HepG2 (cell line): ENCODE measurements around the gene CIAO3. TPM values are rescaled to one million over a fixed set of nuclear protein-coding genes. Genes with fewer than 3 reads are reported as not detected.

Experiments used
- FOXK1 ChIP-seq: sonication (generic); formaldehyde crosslinking; IDR thresholded peaks from 2 replicates; pipeline ENCODE4 v1.4.0; 2020; ENCODE audit warnings: low read depth, missing genetic modification reagents, borderline replicate concordance
- GPN1 ChIP-seq: sonication (generic); formaldehyde crosslinking; IDR thresholded peaks from 2 replicates; pipeline ENCODE4 v1.5.1; 2020; ENCODE audit warnings: missing genetic modification reagents, borderline replicate concordance
- GTF2F1 ChIP-seq: fragments of 150-350 bp; IDR thresholded peaks from 2 replicates; pipeline ENCODE4 v1.6.1; 2014; ENCODE audit warnings: low read length
- HNF4G ChIP-seq, 2 experiments: sonication (generic) in 1 of 2; formaldehyde crosslinking in 1 of 2; IDR thresholded peaks; 2 replicates each; pipeline versions ENCODE4 v1.4.0 to v1.6.1; 2011 to 2020; ENCODE audit warnings: borderline replicate concordance in 2 of 2, low read depth in 2 of 2, mild to moderate bottlenecking in 2 of 2, low read length in 1 of 2, missing genetic modification reagents in 1 of 2, moderate library complexity in 1 of 2
- HOXA3 ChIP-seq: sonication (generic); formaldehyde crosslinking; IDR thresholded peaks from 2 replicates; pipeline ENCODE4 v1.5.0; 2020; ENCODE audit warnings: missing genetic modification reagents
- IKZF1 ChIP-seq: fragments of 450-650 bp; IDR thresholded peaks from 2 replicates; pipeline ENCODE4 v1.7.1; 2016
- IRF9 ChIP-seq: sonication (generic); formaldehyde crosslinking; IDR thresholded peaks from 2 replicates; pipeline ENCODE4 v1.8.0; 2022; ENCODE audit warnings: missing genetic modification reagents, mild to moderate bottlenecking, borderline replicate concordance
- KDM2A ChIP-seq: sonication (generic); formaldehyde crosslinking; IDR thresholded peaks from 2 replicates; pipeline ENCODE4 v1.4.0; 2020; ENCODE audit warnings: low read depth, missing genetic modification reagents, borderline replicate concordance
- MAF1 ChIP-seq: sonication (generic); formaldehyde crosslinking; IDR thresholded peaks from 2 replicates; pipeline ENCODE4 v1.5.0; 2020; ENCODE audit warnings: missing genetic modification reagents, borderline replicate concordance
- NRL ChIP-seq: sonication (generic); formaldehyde crosslinking; IDR thresholded peaks from 2 replicates; pipeline ENCODE4 v1.5.0; 2020; ENCODE audit warnings: missing genetic modification reagents, mild to moderate bottlenecking, moderate library complexity, borderline replicate concordance
- RAD51 ChIP-seq: fragments of 450-650 bp; IDR thresholded peaks from 2 replicates; pipeline ENCODE4 v1.6.1; 2016; ENCODE audit warnings: borderline replicate concordance
- REXO4 ChIP-seq: sonication (generic); formaldehyde crosslinking; IDR thresholded peaks from 2 replicates; pipeline ENCODE4 v1.8.0; 2022; ENCODE audit warnings: missing genetic modification reagents, mild to moderate bottlenecking, borderline replicate concordance
- RXRA ChIP-seq: sonication (generic); formaldehyde crosslinking; IDR thresholded peaks from 2 replicates; pipeline ENCODE4 v1.5.1; 2020; ENCODE audit warnings: missing genetic modification reagents
- SKIL ChIP-seq: sonication (generic); formaldehyde crosslinking; IDR thresholded peaks from 2 replicates; pipeline ENCODE4 v1.8.0; 2022; ENCODE audit warnings: missing genetic modification reagents, mild to moderate bottlenecking, moderate library complexity, borderline replicate concordance
- ZBTB20 ChIP-seq: sonication (generic); formaldehyde crosslinking; IDR thresholded peaks from 2 replicates; pipeline ENCODE4 v1.8.1; 2023; ENCODE audit warnings: missing genetic modification reagents, low read depth, mild to moderate bottlenecking, borderline replicate concordance
- ZBTB25 ChIP-seq: IDR thresholded peaks from 2 replicates; pipeline ENCODE4 v1.6.1; 2018; ENCODE audit warnings: missing genetic modification reagents
- ZGPAT ChIP-seq: IDR thresholded peaks from 2 replicates; pipeline ENCODE4 v1.6.1; 2016; ENCODE audit warnings: mild to moderate bottlenecking
- ZNF260 ChIP-seq: sonication (generic); formaldehyde crosslinking; IDR thresholded peaks from 2 replicates; pipeline ENCODE4 v1.4.0; 2020; ENCODE audit warnings: missing genetic modification reagents, low read depth, mild to moderate bottlenecking, borderline replicate concordance
- ZNF589 ChIP-seq: sonication (generic); formaldehyde crosslinking; conservative IDR thresholded peaks from 2 replicates; pipeline ENCODE4 v1.8.0; 2022; ENCODE audit warnings: mild to moderate bottlenecking, moderate library complexity, missing genetic modification reagents
- ZNF782 ChIP-seq: sonication (generic); formaldehyde crosslinking; IDR thresholded peaks from 2 replicates; pipeline ENCODE4 v1.4.0; 2020; ENCODE audit warnings: missing genetic modification reagents, mild to moderate bottlenecking, borderline replicate concordance
- ZSCAN21 ChIP-seq: sonication (generic); formaldehyde crosslinking; IDR thresholded peaks from 2 replicates; pipeline ENCODE4 v1.8.0; 2022; ENCODE audit warnings: mild to moderate bottlenecking, missing genetic modification reagents, moderate library complexity, borderline replicate concordance
- polyA plus RNA-seq, 8 experiments: library from polyadenylated mRNA; depleted of rRNA in 3 of 8; stranded (reverse) in 7 of 8; unstranded in 1 of 8; fragments of >200 nt; fragmentation: Illumina TruSeq in 4 of 8; extraction: Trizol in 4 of 8; gene quantifications; 2 replicates each; pipeline versions ENCODE4 v1.2.1 to v1.2.3, GENCODE V29; 2011 to 2016; ENCODE audit warnings: low read depth in 4 of 8, missing spikeins in 1 of 8, mixed read lengths in 1 of 8; ENCODE audit not compliant: insufficient read depth in 1 of 8
- total RNA-seq, 5 experiments: library from RNA; depleted of rRNA; stranded (reverse); fragments of >200 nt; fragmentation: Illumina TruSeq; extraction: Trizol; gene quantifications; 2 replicates each; pipeline ENCODE4 v1.2.3, GENCODE V29; 2016; ENCODE audit warnings: low read depth in 1 of 5

CIAO3 gene
- total and polyA plus RNA-seq, 2 of the 13 experiments (the other 11 are each of a cell fraction or from before 2014, with no cell fraction given), result 21.7 to 25.0 TPM

- TF ChIP-seq ZBTB20 (CRISPR knock-in tag), result 0 out of 2 replicates have a peak, but pooled peaks have one; percentile 19
- no peak for TF ChIP-seq RAD51
- TF ChIP-seq SKIL, result peak; percentile 63
- TF ChIP-seq ZNF589 (CRISPR knock-in tag), result peak; percentile 85; the same call in 1 of the 2 replicates
- no peak for TF ChIP-seq IKZF1
- no peak for TF ChIP-seq ZNF260 (CRISPR knock-in tag)
- TF ChIP-seq HNF4G (IDR thresholded peaks at IDR 0.05; ENCODE audit: borderline replicate concordance, low read depth, low read length), result no peak
- 0 out of 2 replicates have a peak, but pooled peaks have one; percentile 23 for TF ChIP-seq HNF4G (CRISPR knock-in tag; IDR thresholded peaks at IDR 0.05; ENCODE audit: borderline replicate concordance, low read depth)
- TF ChIP-seq ZBTB25, result 0 out of 2 replicates have a peak, but pooled peaks have one; percentile 24
- 0 out of 2 replicates have a peak, but pooled peaks have one; percentile 18 for TF ChIP-seq FOXK1 (CRISPR knock-in tag)
- peak; percentile 82; the same call in 1 of the 2 replicates for TF ChIP-seq RXRA (CRISPR knock-in tag)
- TF ChIP-seq MAF1 (CRISPR knock-in tag), result no peak
- TF ChIP-seq REXO4 (CRISPR knock-in tag), result 0 out of 2 replicates have a peak, but pooled peaks have one; percentile 83
- peak; percentile 90 for TF ChIP-seq ZSCAN21 (CRISPR knock-in tag)
- TF ChIP-seq NRL (CRISPR knock-in tag), result no peak
- no peak for TF ChIP-seq GTF2F1
- peak; percentile 26; the same call in 1 of the 2 replicates for TF ChIP-seq ZNF782 (CRISPR knock-in tag)
- TF ChIP-seq IRF9 (CRISPR knock-in tag), result peak; percentile 82; the same call in 1 of the 2 replicates
- 0 out of 2 replicates have a peak, but pooled peaks have one; percentile 57 for TF ChIP-seq KDM2A (CRISPR knock-in tag)
- peak; percentile 59; the same call in 1 of the 2 replicates for TF ChIP-seq ZGPAT (CRISPR knock-in tag)
- TF ChIP-seq HOXA3 (CRISPR knock-in tag), result peak; percentile 55; the same call in 1 of the 2 replicates
- TF ChIP-seq GPN1 (CRISPR knock-in tag), result peak; percentile 23; the same call in 1 of the 2 replicates
These were observed 45.3 kb downstream of the CIAO3 start (continued) for GRCh38 chr16:695355-696089.
